Umbilical cord (tissue), 1 donor: ENCODE results near the gene MAN1B1. TPM values are rescaled to one million over a fixed set of nuclear protein-coding genes. Genes with fewer than 3 reads are reported as not detected.

Experiments
- total RNA-seq: library from RNA; depleted of rRNA; stranded (reverse); fragments of >200 nt; gene quantifications from one replicate; pipeline ENCODE4 v1.2.3, GENCODE V29; 2014; ENCODE audit warnings: low replicate concordance; ENCODE audit not compliant: insufficient read depth

Gene MAN1B1
- total RNA-seq, 1 donor from 2014 or later = 41.4 TPM

Other genes starting within 250 kb of the MAN1B1 start
- gene AJM1, start 244.5 kb upstream of the MAN1B1 start, total RNA-seq = 1.4 TPM
- gene PHPT1, start 237.6 kb upstream of the MAN1B1 start, total RNA-seq = 49.1 TPM
- gene MAMDC4, start 234.6 kb upstream of the MAN1B1 start, total RNA-seq = 4.6 TPM
- 217 TPM for gene EDF1, start 220.7 kb upstream of the MAN1B1 start, total RNA-seq
- 5.1 TPM for gene TRAF2, start 200.5 kb upstream of the MAN1B1 start, total RNA-seq
- 75.8 TPM for gene FBXW5, start 142.2 kb upstream of the MAN1B1 start, total RNA-seq
- not detected for gene C8G, start 141.7 kb upstream of the MAN1B1 start, total RNA-seq
- gene LCN12, start 134.7 kb upstream of the MAN1B1 start, total RNA-seq = not detected
- gene PTGDS, start 109.5 kb upstream of the MAN1B1 start, total RNA-seq = 49.6 TPM
- 0.72 TPM for gene LCNL1, start 104.0 kb upstream of the MAN1B1 start, total RNA-seq
- 10.6 TPM for gene PAXX, start 94.6 kb upstream of the MAN1B1 start, total RNA-seq
- gene CLIC3, start 90.4 kb upstream of the MAN1B1 start, total RNA-seq = 24.3 TPM
- 20.2 TPM for gene ABCA2, start 58.7 kb upstream of the MAN1B1 start, total RNA-seq
- gene FUT7, start 54.9 kb upstream of the MAN1B1 start, total RNA-seq = 0.96 TPM
- gene NPDC1, start 40.8 kb upstream of the MAN1B1 start, total RNA-seq = 6.5 TPM
- gene ENTPD2, start 32.9 kb upstream of the MAN1B1 start, total RNA-seq = not detected
- 2.6 TPM for gene SAPCD2, start 16.4 kb upstream of the MAN1B1 start, total RNA-seq
- gene UAP1L1, start 9.5 kb upstream of the MAN1B1 start, total RNA-seq = 8.2 TPM
- gene DPP7, start 27.7 kb downstream of the MAN1B1 start, total RNA-seq = 67.9 TPM
- gene GRIN1, start 52.2 kb downstream of the MAN1B1 start, total RNA-seq = 5.1 TPM
- not detected for gene LRRC26, start 83.1 kb downstream of the MAN1B1 start, total RNA-seq
- gene TMEM210, start 85.1 kb downstream of the MAN1B1 start, total RNA-seq = not detected
- 18.3 TPM for gene ANAPC2, start 101.6 kb downstream of the MAN1B1 start, total RNA-seq
- gene SSNA1, start 101.7 kb downstream of the MAN1B1 start, total RNA-seq = 30.8 TPM
- 2.2 TPM for gene TPRN, start 113.8 kb downstream of the MAN1B1 start, total RNA-seq
- gene TMEM203, start 118.7 kb downstream of the MAN1B1 start, total RNA-seq = 33.0 TPM
- 0.72 TPM for gene NDOR1, start 118.7 kb downstream of the MAN1B1 start, total RNA-seq
- not detected for gene RNF208, start 135.3 kb downstream of the MAN1B1 start, total RNA-seq
- gene CYSRT1, start 138.2 kb downstream of the MAN1B1 start, total RNA-seq = 0.96 TPM
- not detected for gene RNF224, start 140.5 kb downstream of the MAN1B1 start, total RNA-seq
- not detected for gene SLC34A3, start 143.9 kb downstream of the MAN1B1 start, total RNA-seq
- gene TUBB4B, start 154.3 kb downstream of the MAN1B1 start, total RNA-seq = 48.9 TPM
- 1.9 TPM for gene STPG3, start 164.3 kb downstream of the MAN1B1 start, total RNA-seq
- gene NELFB, start 168.3 kb downstream of the MAN1B1 start, total RNA-seq = 18.8 TPM
- gene TOR4A, start 190.7 kb downstream of the MAN1B1 start, total RNA-seq = 4.3 TPM
- gene NRARP, start 215.3 kb downstream of the MAN1B1 start, total RNA-seq = 1.9 TPM